HG02798 (cell line): ENCODE measurements around the gene NVL.

Experiments used
- ATAC-seq: cut with Tn5 transposase; IDR thresholded peaks from one replicate; pipeline ENCODE4 v1.9.1; 2021; ENCODE audit warnings: mild to moderate bottlenecking; ENCODE audit not compliant: unreplicated experiment, poor library complexity

Gene NVL

DNA sequence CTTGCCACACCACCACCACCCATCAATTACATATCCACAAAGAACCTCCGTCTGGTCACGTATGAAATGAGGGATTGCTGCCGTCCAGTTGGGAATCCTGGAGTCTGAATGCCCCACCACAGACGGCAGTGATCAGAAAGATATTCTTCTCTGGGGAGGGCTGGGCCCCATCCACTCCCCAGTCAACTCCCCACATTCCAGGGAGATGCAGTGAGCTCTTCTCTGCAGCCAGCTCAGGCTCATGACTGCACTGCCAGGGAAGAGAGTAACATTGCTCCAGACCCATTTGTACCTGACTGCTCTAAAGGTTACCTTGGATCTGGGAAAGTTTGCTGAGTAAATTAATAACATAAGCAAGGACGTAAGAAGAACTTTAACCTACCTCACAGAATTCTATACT lies 128.6 kb downstream of the NVL start:
- ATAC-seq = no peak

DNA sequence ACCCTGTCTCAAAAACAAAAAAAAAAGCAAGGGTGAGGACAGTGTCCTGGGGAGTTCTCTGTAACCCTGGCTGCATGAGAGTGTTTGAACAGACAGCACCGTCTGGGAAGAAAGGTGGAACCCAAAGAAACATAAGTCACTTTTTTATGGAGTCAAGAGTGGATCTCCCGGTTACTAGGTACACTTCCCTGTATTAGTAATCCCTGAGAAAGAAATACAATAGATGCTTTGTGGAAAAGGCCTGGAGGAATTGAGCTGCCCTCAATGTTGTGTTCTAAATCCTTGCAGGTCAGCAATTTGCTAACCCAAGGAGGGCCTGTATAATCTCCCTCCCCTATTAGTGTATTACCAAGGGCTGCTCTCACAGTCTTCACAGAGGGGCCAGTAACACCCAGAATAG lies 130.3 kb downstream of the NVL start:
- ATAC-seq = no peak

DNA sequence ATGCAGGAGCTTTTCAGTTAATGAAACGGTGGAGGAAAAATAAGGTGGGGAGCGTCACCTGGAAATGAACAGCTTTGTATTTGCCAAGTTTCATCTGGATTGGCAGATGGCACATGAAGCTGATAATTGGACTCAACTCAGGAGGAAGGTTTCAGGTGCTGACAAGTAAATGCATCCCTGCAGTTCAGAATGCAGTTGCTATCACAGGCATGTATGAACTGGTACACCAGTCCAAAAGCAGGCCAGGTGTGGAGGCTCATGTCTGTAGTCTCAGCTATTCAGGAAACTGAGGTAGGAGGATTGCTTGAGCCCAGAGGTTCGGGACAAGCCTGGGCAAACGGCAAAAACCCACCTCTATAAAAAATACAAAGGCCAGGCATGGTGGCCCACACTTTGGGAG lies 131.4 kb downstream of the NVL start:
- ATAC-seq = no peak

DNA sequence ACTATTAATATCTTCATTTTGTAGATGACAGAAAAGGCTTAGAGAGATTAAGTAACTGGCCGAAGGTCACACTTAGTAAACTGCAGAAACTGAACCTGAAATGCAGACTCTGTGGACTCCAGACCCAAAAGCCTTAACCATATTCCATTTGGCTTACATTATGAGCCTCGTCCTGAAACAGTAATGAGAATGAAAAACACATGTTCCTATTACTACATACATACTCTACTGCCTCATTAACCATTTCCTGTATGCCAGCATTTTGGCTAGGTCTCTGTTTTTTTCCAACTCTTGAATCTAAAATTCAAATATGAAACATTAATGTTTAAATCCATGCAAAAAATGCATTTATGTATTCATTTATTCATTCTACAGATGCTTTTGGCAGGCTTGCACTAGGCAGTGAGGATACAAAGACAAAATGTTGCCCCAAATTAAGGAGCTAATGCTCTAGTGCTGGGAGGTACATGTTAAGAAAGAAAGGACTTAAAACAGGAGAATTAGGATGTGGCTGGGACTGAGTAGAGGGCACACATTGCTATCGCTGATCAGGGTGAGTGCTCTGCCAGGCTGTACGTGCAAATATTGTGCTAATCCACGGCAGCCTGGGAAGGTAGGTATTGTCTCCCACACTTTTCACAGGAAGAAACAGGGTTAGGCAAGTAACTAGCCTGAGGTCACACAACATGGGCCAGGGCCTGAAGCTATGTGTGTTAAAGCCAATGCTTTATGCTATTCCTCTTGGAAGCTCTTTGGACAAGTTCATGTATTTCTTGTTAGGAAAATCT lies 133.0 kb downstream of the NVL start:
- ATAC-seq = no peak

DNA sequence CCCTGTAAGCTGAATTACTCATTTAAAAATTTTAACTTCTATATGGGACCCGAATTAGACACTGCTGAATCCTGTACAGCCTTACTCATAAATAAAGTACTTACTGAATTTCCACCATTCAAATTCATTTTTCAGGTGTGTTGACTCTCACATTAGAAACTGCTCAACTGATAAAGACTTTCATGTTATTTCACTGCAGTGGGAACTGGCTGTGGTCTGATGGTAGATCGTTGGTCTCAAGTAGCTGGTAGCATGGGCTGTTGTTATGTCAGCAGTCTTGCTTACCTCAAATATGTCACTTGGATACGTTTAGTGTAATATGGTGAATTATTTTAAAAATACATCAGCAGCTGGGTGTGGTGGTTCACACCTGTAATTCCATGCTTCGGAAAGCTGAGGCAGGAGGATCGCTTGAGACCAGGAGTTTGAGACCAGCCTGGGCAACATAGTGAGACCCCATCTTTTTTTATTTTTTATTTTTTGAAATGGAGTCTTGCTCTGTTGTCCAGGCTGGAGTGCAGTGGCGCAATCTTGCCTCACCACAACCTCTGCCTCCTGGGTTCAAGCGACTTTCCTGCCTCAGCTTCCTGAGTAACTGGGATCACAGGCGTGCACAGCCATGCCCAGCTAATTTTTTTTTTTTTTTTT lies 136.5 kb downstream of the NVL start:
- ATAC-seq = no peak

DNA sequence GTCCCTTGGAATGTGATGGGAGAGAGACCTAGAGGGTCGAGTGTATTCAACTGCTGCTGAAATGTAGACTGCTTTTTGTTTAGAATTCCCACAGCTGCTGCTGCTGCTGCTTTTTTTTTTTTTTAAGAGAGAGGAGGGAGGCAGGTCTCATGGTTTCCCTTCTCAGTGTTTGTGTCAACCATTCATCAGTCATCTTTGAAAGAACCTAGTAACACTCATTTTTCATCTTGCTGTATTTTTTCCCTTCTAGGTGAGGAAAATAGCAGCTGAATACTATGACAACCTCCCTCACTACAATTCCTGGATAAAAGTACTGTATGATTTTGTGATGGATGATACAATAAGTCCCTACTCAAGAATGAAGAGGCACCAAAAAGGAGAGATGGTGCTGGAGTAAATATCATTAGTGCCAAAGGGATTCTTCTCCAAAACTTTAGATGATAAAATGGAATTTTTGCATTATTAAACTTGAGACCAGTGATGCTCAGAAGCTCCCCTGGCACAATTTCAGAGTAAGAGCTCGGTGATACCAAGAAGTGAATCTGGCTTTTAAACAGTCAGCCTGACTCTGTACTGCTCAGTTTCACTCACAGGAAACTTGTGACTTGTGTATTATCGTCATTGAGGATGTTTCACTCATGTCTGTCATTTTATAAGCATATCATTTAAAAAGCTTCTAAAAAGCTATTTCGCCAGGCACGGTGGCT lies 137.7 kb downstream of the NVL start:
- no peak for ATAC-seq

DNA sequence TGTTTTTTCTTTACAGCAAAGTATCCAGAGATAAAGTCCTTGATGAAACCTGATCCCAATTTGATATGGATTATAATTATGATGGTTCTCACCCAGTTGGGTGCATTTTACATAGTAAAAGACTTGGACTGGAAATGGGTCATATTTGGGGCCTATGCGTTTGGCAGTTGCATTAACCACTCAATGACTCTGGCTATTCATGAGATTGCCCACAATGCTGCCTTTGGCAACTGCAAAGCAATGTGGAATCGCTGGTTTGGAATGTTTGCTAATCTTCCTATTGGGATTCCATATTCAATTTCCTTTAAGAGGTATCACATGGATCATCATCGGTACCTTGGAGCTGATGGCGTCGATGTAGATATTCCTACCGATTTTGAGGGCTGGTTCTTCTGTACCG lies 140.4 kb downstream of the NVL start:
- no peak for ATAC-seq

DNA sequence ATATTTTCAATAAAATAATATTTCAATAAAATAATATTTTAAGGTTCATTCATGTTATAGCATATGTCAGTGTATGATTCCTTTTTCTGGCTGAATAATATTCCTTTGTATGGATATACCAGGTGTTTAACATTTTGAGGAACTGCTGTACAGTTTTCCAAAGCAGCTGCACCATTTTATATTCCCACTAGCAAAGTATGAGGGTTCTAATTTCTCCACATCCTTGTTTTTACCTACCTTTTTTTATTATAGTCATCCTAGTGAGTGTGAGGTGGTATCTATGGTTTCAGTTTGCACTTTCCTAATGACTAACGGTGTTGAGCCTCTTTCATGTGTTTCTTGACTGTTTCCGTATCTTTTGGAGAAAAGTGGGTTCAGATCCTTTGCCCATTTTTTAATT lies 141.7 kb downstream of the NVL start:
- no peak for ATAC-seq

DNA sequence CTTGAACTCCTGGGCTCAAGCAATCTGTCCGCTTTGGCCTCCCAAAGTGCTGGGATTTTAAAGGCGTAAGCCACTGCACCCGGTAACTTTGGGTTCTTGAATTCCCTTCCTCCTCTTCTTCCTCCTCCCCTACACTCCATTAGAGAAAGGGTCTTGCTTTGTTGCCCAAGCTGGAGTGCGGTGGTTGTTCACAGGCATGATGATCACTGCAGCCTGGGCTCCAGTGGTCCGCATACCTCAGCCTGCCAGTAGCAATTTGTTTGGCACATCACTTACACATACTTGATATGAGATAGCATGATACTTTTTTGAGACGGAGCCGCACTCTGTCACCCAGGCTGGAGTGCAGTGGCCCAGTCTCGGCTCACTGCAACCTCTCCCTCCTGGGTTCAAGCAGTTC lies 144.8 kb downstream of the NVL start:
- no peak for ATAC-seq

DNA sequence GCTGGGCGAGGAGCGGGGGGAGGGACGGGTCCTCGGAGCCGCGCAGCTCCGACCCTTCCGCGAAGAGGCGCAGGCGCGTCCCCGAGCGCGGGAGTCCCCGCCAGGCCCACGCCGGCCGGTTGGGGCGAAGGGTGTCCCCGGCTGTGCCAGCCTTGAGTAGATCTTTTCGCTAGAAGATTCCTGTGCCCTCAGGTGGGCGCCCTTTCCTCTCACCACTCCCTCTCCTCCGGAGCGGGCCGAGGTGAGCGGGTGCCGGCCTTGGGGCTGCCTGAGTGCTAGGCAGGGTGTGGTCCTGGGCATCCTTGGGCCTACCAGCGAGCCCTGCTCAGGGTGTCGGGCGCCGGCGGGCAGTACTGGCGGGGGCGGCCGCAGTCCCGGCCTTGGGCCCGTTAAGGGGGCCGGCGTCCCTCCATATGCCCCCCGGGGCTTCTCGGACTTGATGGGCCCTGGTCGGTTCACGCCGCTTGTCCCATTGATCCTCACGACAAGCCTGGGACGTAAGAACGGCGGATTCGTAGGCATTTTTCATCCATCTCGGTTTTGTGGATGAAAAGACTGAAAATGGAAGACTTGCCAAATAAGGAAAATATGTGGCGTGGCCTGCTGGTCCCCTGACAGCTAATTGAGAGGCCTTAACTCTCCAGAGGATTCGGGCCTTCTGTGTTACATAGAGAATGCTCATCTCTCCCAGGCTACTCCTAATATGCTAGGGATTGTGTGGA lies 146.2 kb downstream of the NVL start:
- ATAC-seq = peak; percentile 58

DNA sequence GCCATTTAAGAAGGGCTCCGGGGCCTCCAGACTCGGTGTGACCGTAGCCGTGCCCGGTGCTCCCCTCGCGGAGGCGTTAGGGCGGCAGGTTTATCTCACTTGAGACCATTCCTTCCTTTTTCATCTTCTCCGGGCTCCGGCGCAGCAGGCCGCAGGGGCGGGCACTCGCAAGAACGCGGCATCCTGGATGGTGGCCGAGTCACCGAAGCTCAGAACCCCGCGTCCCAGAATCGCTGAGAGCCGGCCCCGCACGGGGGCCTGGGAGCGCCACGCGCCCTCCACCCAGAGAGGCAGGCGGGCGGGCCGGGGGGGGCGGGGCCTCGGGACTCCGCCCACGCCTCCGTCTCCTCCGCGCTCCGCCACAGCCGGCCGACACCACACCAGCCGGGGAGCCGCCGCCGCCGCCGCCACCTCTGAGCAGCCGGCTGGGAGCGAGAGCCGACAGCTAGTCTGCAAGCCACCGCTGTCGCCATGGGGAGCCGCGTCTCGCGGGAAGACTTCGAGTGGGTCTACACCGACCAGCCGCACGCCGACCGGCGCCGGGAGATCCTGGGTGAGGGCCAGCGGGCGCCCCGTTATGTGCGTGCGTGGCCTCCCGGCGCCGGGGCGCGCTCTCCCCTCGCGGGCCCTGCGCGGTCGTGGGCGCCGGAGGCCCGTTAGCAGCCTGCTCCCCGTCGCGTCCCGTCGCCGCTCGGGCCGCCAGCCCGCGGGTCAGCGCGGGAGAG lies 146.9 kb downstream of the NVL start, which contains the start of gene DEGS1:
TSS of gene DEGS1 (plus strand) at position 375 of the 725 bp plus-strand sequence. CDS start at position 472, 97 bp downstream.
- peak; percentile 76 for ATAC-seq

DNA sequence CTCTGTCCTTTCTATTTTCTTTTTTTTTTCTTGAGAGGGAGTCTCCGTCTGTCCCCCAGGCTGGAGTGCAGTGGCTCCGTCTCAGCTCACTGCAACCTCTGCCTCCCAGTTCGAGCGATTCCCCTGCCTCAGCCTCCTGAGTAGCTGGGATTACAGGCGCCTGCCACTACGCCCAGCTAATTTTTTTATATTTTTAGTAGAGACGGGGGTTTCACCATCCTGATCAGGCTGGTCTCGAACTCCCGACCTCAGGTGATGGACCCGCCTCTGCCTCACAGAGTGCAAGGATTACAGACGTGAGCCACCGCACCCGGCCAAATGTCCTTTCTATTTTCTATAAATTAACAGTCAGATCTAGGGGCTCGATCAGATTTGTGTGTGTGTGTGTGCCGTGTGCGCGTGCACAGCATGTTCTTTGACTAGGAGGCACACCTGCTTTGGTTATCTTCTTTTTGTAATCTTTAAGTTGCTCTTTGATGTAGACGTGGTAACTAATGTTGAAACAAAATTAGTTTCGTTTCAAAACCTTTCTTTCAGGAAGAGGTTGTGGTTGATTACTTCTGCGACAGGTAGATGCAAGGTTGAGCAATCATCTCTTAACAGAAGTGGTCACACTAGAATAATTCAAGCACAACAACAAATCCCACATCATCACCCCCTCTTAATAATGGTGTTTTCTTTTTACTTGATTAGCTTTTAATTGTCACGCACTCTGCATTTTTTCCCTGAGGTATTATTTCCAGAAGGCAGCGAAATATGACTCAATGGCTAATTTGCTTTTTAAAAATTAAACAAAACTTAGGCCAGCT lies 147.7 kb downstream of the NVL start:
- peak; percentile 30 for ATAC-seq

DNA sequence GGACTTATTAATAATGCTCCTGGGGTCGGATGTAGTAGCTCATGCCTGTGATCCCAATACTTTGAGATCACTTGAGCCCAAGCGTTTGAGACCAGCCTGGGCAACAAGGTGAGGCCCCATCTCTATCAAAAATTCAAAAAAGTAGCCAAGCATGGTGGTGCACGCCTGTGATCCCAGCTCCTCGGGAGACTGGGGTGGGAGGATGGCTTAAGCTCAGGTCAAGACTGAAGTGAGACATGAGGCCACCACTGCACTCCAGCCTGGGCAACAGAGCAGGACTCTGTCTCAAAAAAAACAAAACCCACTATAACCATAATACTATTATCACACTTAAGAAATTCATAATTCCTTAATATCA lies 148.5 kb downstream of the NVL start:
- ATAC-seq = no peak

DNA sequence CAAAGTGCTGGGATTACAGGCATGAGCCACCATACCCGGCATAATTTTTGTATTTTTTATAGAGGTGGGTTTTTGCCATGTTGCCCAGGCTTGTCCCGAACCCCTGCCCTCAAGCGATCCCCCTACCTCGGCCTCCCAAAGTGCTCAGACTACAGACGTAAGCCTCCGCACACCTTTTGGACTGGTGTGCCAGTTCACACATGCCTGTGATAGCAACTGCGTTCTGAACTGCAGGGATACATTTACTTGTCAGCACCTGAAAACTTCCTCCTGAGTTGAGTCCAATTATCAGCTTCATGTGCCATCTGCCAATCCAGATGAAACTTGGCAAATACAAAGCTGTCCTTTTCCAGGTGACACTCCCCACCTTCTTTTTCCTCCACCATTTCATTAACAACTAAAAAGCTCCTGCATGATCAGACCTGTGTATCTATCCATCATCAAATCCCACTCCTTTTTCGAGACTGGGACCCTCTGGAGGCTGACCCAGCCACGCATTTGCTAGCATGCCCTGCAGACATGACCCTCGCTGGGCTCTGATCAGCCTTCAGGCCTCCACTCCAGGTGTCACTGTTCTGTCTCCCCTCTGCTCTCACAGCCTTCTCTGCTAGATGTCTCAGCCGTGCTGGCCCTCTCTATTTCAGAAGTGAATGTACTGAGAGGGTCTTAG lies 149.1 kb downstream of the NVL start:
- ATAC-seq = no peak

DNA sequence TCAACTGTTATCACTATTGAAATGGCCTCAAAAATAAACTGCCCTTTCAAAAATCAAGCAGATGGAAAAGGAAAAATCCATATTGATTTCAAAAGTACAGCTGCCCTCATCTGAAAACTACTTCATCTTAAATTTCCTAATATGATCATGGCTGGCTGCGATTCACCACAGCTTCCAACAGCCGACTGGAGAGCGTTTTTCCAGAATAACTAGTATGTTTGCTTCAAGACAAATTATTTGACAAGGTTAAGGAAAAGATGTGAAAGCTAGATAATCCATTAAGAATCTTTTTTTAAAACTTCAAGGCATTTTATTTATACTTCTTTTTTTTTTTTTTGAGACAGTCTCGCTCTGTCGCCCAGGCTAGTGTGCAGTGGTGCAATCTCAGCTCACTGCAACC lies 151.1 kb downstream of the NVL start:
- no peak for ATAC-seq

DNA sequence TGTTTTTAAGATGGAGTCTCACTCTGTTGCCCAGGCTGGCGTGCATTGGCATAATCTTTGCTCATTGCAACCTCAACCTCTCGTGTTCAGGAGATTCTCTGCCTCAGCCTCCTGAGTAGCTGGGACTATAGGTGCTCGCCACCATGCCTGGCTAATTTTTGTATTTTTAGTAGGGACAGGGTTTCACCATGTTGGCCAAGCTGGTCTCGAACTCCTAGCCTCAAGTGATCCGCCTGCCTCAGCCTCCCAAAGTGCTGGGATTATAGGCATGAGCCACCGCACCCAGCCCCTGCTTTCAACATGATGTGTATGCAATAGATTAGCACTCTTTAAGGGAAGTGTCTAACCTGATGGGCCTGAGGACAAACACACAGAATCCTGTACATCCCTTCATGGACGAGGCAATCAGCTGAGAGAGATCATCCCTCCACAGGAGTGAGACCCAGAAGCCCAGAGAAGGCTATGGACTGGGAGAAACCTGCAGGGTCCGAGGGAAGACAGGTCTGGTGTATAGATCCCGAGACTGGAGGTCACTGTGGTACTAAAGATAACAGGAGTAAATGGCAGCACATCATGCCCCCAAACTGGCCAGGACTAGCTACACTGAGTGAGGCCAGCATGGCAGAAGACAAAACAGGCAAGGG lies 152.5 kb downstream of the NVL start:
- ATAC-seq = no peak
